Type B pancreatic cell (in vitro differentiated cells): ENCODE results near the gene ADGRG7. TPM values are rescaled to one million over a fixed set of nuclear protein-coding genes. Genes with fewer than 3 reads are reported as not detected.
A peak's percentile ranks its signal among the peaks of the same experiment; 100 is the strongest.
"Not testable (repeated sequence)": the region's sequence is repeated elsewhere in the genome, so short reads cannot be mapped to it uniquely, and the experiment has no call there.

Experiments
- DNase-seq: peaks from one replicate; pipeline ENCODE4 v3.0.0; 2021; ENCODE audit warnings: mixed read lengths; ENCODE audit not compliant: unreplicated experiment; ENCODE audit errors: extremely low spot score
- H3K27ac Mint-ChIP-seq: 2 replicates; pipeline ENCODE4 v1.8.0; 2021; ENCODE audit warnings: mild to moderate bottlenecking, mixed read lengths
- H3K27me3 Mint-ChIP-seq: 2 replicates; pipeline ENCODE4 v1.8.0; 2021; ENCODE audit warnings: mixed read lengths
- H3K36me3 Mint-ChIP-seq: 2 replicates; pipeline ENCODE4 v1.8.0; 2021; ENCODE audit warnings: mixed read lengths
- H3K4me1 Mint-ChIP-seq: one replicate; pipeline ENCODE4 v1.8.0; 2021; ENCODE audit warnings: mixed read lengths; ENCODE audit not compliant: unreplicated experiment
- H3K4me3 Mint-ChIP-seq: 2 replicates; pipeline ENCODE4 v1.8.0; 2021; ENCODE audit warnings: mild to moderate bottlenecking, mixed read lengths
- H3K9me3 Mint-ChIP-seq: 2 replicates; pipeline ENCODE4 v1.8.0; 2021; ENCODE audit warnings: mixed read lengths
- CTCF ChIP-seq: fragments of 200-600 bp; sonication (generic); conservative IDR thresholded peaks from 2 replicates; pipeline ENCODE4 v1.5.0; 2021; ENCODE audit warnings: antibody characterized with exemption, mild to moderate bottlenecking
- total RNA-seq: library from RNA; stranded (reverse); gene quantifications from 2 replicates; pipeline ENCODE4 v1.2.1, GENCODE V29; 2021; ENCODE audit warnings: low replicate concordance

ADGRG7 gene
- total RNA-seq, 1 donor from 2014 or later: 2.8 TPM

- Mint-ChIP-seq H3K27me3 (no peaks in the 10 kb centered on the region), H3K27ac (no peak overlapping the region), H3K4me3 (no peak overlapping the region), H3K4me1 (peaks cover 9% of the 10 kb centered on the region), H3K9me3 (no peaks in the 10 kb centered on the region), H3K36me3 (no peaks in the 10 kb centered on the region)
- TF ChIP-seq CTCF: no peak
- DNase-seq: no peak
These were observed 38.3 kb downstream of the ADGRG7 start for GRCh38 chr3:100647657-100648056.

GRCh38 chr3:100650651-100651619, 41.5 kb downstream of the ADGRG7 start:
- no peak for DNase-seq
- Mint-ChIP-seq H3K27ac (peak overlapping the region; percentile 22), H3K4me3 (no peak overlapping the region), H3K9me3 (no peaks in the 10 kb centered on the region), H3K4me1 (peaks cover 9% of the 10 kb centered on the region), H3K27me3 (no peaks in the 10 kb centered on the region), H3K36me3 (no peaks in the 10 kb centered on the region)
- TF ChIP-seq CTCF: no peak

GRCh38 chr3:100653604-100654294, 44.3 kb downstream of the ADGRG7 start:
- Mint-ChIP-seq H3K9me3 (no peaks in the 10 kb centered on the region), H3K4me1 (peaks cover 9% of the 10 kb centered on the region), H3K27ac (no peak overlapping the region), H3K27me3 (no peaks in the 10 kb centered on the region), H3K36me3 (no peaks in the 10 kb centered on the region), H3K4me3 (no peak overlapping the region)
- no peak for TF ChIP-seq CTCF
- DNase-seq: no peak

- Mint-ChIP-seq H3K4me1 (no peaks in the 10 kb centered on the region), H3K27ac (no peak overlapping the region), H3K27me3 (no peaks in the 10 kb centered on the region), H3K4me3 (no peak overlapping the region), H3K36me3 (no peaks in the 10 kb centered on the region), H3K9me3 (no peaks in the 10 kb centered on the region)
- no peak for TF ChIP-seq CTCF
- no peak for DNase-seq
These were observed 47.5 kb downstream of the ADGRG7 start for GRCh38 chr3:100656945-100657344.

GRCh38 chr3:100661294-100661693, 51.9 kb downstream of the ADGRG7 start:
- not testable (repeated sequence) for H3K27me3 Mint-ChIP-seq, H3K27ac Mint-ChIP-seq, H3K9me3 Mint-ChIP-seq

More at GRCh38 chr3:100661294-100661693, 51.9 kb downstream of the ADGRG7 start:
- not testable (repeated sequence) for H3K36me3 Mint-ChIP-seq, H3K4me3 Mint-ChIP-seq, DNase-seq, H3K4me1 Mint-ChIP-seq
